Hematopoietic multipotent progenitor cell treated with erythropoietin and hydrocortisone succinate and interleukin-3 and kit ligand, for 8 days (in vitro differentiated cells): ENCODE measurements around the gene FSIP2.
"Not testable (repeated sequence)": the region's sequence is repeated elsewhere in the genome, so short reads cannot be mapped to it uniquely, and the experiment has no call there.

Experiments
- DNase-seq: peaks from one replicate; pipeline ENCODE4 v3.0.0-alpha.2; 2015

FSIP2 gene

GRCh38 chr2:185811580-185811979 lies 73.0 kb downstream of the FSIP2 start:
- no peak for DNase-seq

GRCh38 chr2:185813707-185814106 lies 75.1 kb downstream of the FSIP2 start:
- no peak for DNase-seq

- no peak for DNase-seq
Observed at GRCh38 chr2:185817991-185818390, 79.4 kb downstream of the FSIP2 start.

GRCh38 chr2:185821467-185821866 lies 82.9 kb downstream of the FSIP2 start:
- no peak for DNase-seq

GRCh38 chr2:185823773-185824172 lies 85.2 kb downstream of the FSIP2 start:
- no peak for DNase-seq

GRCh38 chr2:185825557-185825956 lies 87.0 kb downstream of the FSIP2 start:
- DNase-seq: no peak

GRCh38 chr2:185828326-185828725 lies 89.7 kb downstream of the FSIP2 start:
- DNase-seq: no peak

GRCh38 chr2:185833864-185834263 lies 95.3 kb downstream of the FSIP2 start:
- no peak for DNase-seq

- no peak for DNase-seq
Observed at GRCh38 chr2:185835974-185836373, 97.4 kb downstream of the FSIP2 start.

GRCh38 chr2:185854885-185855284 lies 116.3 kb downstream of the FSIP2 start:
- DNase-seq: no peak

GRCh38 chr2:185857691-185858090 lies 119.1 kb downstream of the FSIP2 start:
- no peak for DNase-seq

- DNase-seq: no peak
Observed at GRCh38 chr2:185859506-185859905, 120.9 kb downstream of the FSIP2 start.

- DNase-seq: no peak
Observed at GRCh38 chr2:185860321-185860720, 121.7 kb downstream of the FSIP2 start.

- no peak for DNase-seq
Observed at GRCh38 chr2:185862657-185863398, 124.2 kb downstream of the FSIP2 start.

GRCh38 chr2:185864468-185865260 lies 126.1 kb downstream of the FSIP2 start:
- not testable (repeated sequence) for DNase-seq

- DNase-seq: no peak
Observed at GRCh38 chr2:185875136-185875931, 136.7 kb downstream of the FSIP2 start.

- DNase-seq: no peak
Observed at GRCh38 chr2:185876234-185876633, 137.6 kb downstream of the FSIP2 start.

- DNase-seq: no peak
Observed at GRCh38 chr2:185880396-185880795, 141.8 kb downstream of the FSIP2 start.
